Naive thymus-derived CD4-positive, alpha-beta T cell (primary cell): Measurements from ENCODE around the gene PTPRO. TPM values are rescaled to one million over a fixed set of nuclear protein-coding genes. Genes with fewer than 3 reads are reported as not detected.
A peak's percentile ranks its signal among the peaks of the same experiment; 100 is the strongest.

Source experiments
- ATAC-seq: fragments of 150-1000 bp; cut with Tn5 transposase; 2 replicates; pipeline ENCODE4 v1.10.0; 2021; ENCODE audit warnings: mild to moderate bottlenecking, moderate library complexity
- CTCF ChIA-PET: fragments of 350-600 bp; sonication (Branson Sonifier 250); formaldehyde crosslinking; loops from one replicate; lab custom pipeline; 2021; ENCODE audit warnings: antibody characterized with exemption; lab: Charles Lee
- POLR2A ChIA-PET: fragments of 350-600 bp; sonication (Branson Sonifier 250); formaldehyde crosslinking; loops from one replicate; lab custom pipeline; 2021; ENCODE audit warnings: antibody characterized with exemption, inconsistent platforms; lab: Charles Lee
- DNase-seq, 9 donors: peaks; one replicate each; pipeline versions ENCODE4 v3.0.0 to v3.0.0-alpha.2; 2020 to 2022; ENCODE audit warnings: mixed read lengths in 1 of 9
- H3K27ac ChIP-seq: one replicate; pipeline ENCODE4 v1.7.0; 2013; ENCODE audit warnings: mild to moderate bottlenecking, low read depth, low read length, moderate library complexity
- H3K27me3 ChIP-seq, 2 donors: one replicate each; pipeline ENCODE4 v1.7.0; 2013; ENCODE audit warnings: low read length in 2 of 2, mild to moderate bottlenecking in 2 of 2, moderate library complexity in 2 of 2; ENCODE audit not compliant: control insufficient read depth in 2 of 2, insufficient read depth in 2 of 2
- H3K36me3 ChIP-seq, 3 experiments: 1 replicate in 2 of 3; 2 replicates in 1 of 3; pipeline ENCODE4 v1.7.0; 2013; ENCODE audit warnings: low read length in 3 of 3, mild to moderate bottlenecking in 3 of 3, moderate library complexity in 1 of 3; ENCODE audit not compliant: insufficient read depth in 3 of 3, control insufficient read depth in 2 of 3
- H3K4me1 ChIP-seq, 2 donors: one replicate each; pipeline ENCODE4 v1.7.0; 2013; ENCODE audit warnings: low read length in 2 of 2, mild to moderate bottlenecking in 2 of 2, moderate library complexity in 1 of 2; ENCODE audit not compliant: control insufficient read depth in 2 of 2, insufficient read depth in 2 of 2
- H3K4me3 ChIP-seq: 2 replicates; pipeline ENCODE4 v1.7.0; 2013; ENCODE audit warnings: mild to moderate bottlenecking, low read length
- H3K9me3 ChIP-seq, 3 experiments: 1 replicate in 2 of 3; 2 replicates in 1 of 3; pipeline ENCODE4 v1.7.0; 2013; ENCODE audit warnings: low read length in 3 of 3; ENCODE audit not compliant: control insufficient read depth in 2 of 3
- H3K27ac Mint-ChIP-seq, 9 donors: one replicate each; pipeline ENCODE4 v1.8.0; 2020 to 2022; ENCODE audit warnings: mixed read lengths in 9 of 9, mild to moderate bottlenecking in 8 of 9, moderate library complexity in 5 of 9, inconsistent platforms in 2 of 9
- H3K27me3 Mint-ChIP-seq, 5 donors: one replicate each; pipeline ENCODE4 v1.8.0; 2021 to 2022; ENCODE audit warnings: mixed read lengths in 5 of 5, mild to moderate bottlenecking in 1 of 5
- H3K36me3 Mint-ChIP-seq, 5 donors: one replicate each; pipeline ENCODE4 v1.8.0; 2020 to 2022; ENCODE audit warnings: mixed read lengths in 5 of 5, mild to moderate bottlenecking in 3 of 5, inconsistent platforms in 1 of 5
- H3K4me1 Mint-ChIP-seq, 7 donors: one replicate each; pipeline ENCODE4 v1.8.0; 2020 to 2022; ENCODE audit warnings: mixed read lengths in 7 of 7, mild to moderate bottlenecking in 3 of 7, inconsistent platforms in 1 of 7
- H3K4me3 Mint-ChIP-seq, 10 donors: one replicate each; pipeline ENCODE4 v1.8.0; 2020 to 2022; ENCODE audit warnings: mild to moderate bottlenecking in 10 of 10, mixed read lengths in 10 of 10, moderate library complexity in 6 of 10, inconsistent platforms in 2 of 10
- H3K9me3 Mint-ChIP-seq, 11 donors: one replicate each; pipeline ENCODE4 v1.8.0; 2020 to 2022; ENCODE audit warnings: mixed read lengths in 11 of 11, mild to moderate bottlenecking in 4 of 11, inconsistent platforms in 1 of 11, moderate library complexity in 1 of 11
- intact Hi-C, 2 donors: fragments of 100-400 bp; cut with micrococcal nuclease; formaldehyde crosslinking; loops; one replicate each; pipeline ENCODE4 v1.15.1; 2023
- polyA plus RNA-seq, 2 donors: library from polyadenylated mRNA; unstranded; fragments of 300-500 nt; fragmentation: Illumina TruSeq; gene quantifications; one replicate each; pipeline ENCODE4 v1.2.3, GENCODE V29; 2021
- total RNA-seq, 6 experiments: library from RNA in 5 of 6; stranded (reverse) in 5 of 6; gene quantifications; 1 replicate in 5 of 6; 2 replicates in 1 of 6; pipeline ENCODE4 v1.2.3 and lab custom pipeline; 2021 to 2026

The PTPRO gene
- total and polyA plus RNA-seq, 7 experiments from 2014 or later = 1.8 to 14.2 (median 6.7) TPM

- peaks cover 0 to 3% (median 0%) of the 10 kb centered on the region in 5 donors for H3K36me3 Mint-ChIP-seq
- no peak overlapping the region for H3K27ac Mint-ChIP-seq
- POLR2A ChIA-PET = no interaction called here
Measured at GRCh38 chr12:15435597-15435996, 113.3 kb downstream of the PTPRO start.

GRCh38 chr12:15439459-15439858 is 117.2 kb downstream of the PTPRO start:
- H3K4me1 Mint-ChIP-seq = peaks cover 0 to 3% (median 0%) of the 10 kb centered on the region in 7 donors
- no peak overlapping the region for H3K4me3 ChIP-seq
- no peaks in the 10 kb centered on the region for H3K36me3 ChIP-seq
- no peak overlapping the region for H3K27ac ChIP-seq
- H3K4me1 ChIP-seq = no peaks in the 10 kb centered on the region
- ChIA-PET POLR2A (no interaction called here), CTCF (no interaction called here)
- no peak overlapping the region for H3K4me3 Mint-ChIP-seq
- ATAC-seq (no peak), DNase-seq (no peak)
- H3K9me3 ChIP-seq = peaks cover 0 to 5% (median 0%) of the 10 kb centered on the region in 3 experiments
- intact Hi-C loops = no loop called here
- H3K27me3 ChIP-seq = no peaks in the 10 kb centered on the region
- H3K9me3 Mint-ChIP-seq = peaks cover 2 to 36% (median 9%) of the 10 kb centered on the region in 11 donors
- peaks cover 10 to 58% (median 34%) of the 10 kb centered on the region in 5 donors for H3K27me3 Mint-ChIP-seq
- peaks cover 0 to 3% (median 0%) of the 10 kb centered on the region in 5 donors for H3K36me3 Mint-ChIP-seq
- H3K27ac Mint-ChIP-seq = no peak overlapping the region

More at GRCh38 chr12:15435597-15435996, 113.3 kb downstream of the PTPRO start:
- DNase-seq = no peak
- Histone ChIP-seq H3K36me3 (no peaks in the 10 kb centered on the region), H3K27ac (no peak overlapping the region), H3K27me3 (no peaks in the 10 kb centered on the region), H3K9me3 (peaks cover 0 to 5% (median 0%) of the 10 kb centered on the region in 3 experiments), H3K4me1 (no peaks in the 10 kb centered on the region), H3K4me3 (no peak overlapping the region)
- CTCF ChIA-PET = interaction anchor here (0.7 kb wide), 1 partner anchor 36 kb away, joined by 3 read pairs; no protein-coding TSS in a partner anchor
- intact Hi-C loops = no loop called here
- H3K27me3 Mint-ChIP-seq = peaks cover 0 to 50% (median 17%) of the 10 kb centered on the region in 5 donors
- no peak for ATAC-seq
- no peaks in the 10 kb centered on the region for H3K4me1 Mint-ChIP-seq
- H3K9me3 Mint-ChIP-seq = peaks cover 2 to 27% (median 9%) of the 10 kb centered on the region in 11 donors
- no peak overlapping the region for H3K4me3 Mint-ChIP-seq

- ATAC-seq = no peak
- no peaks in the 10 kb centered on the region for H3K9me3 ChIP-seq
- H3K4me3 ChIP-seq = no peak overlapping the region
- DNase-seq = no peak
- no peak overlapping the region for H3K4me3 Mint-ChIP-seq
- H3K4me1 Mint-ChIP-seq = peaks cover 0 to 3% (median 0%) of the 10 kb centered on the region in 7 donors
- H3K27me3 ChIP-seq = no peaks in the 10 kb centered on the region
- no peaks in the 10 kb centered on the region for H3K36me3 Mint-ChIP-seq
- ChIA-PET CTCF (no interaction called here), POLR2A (no interaction called here)
- H3K27ac Mint-ChIP-seq = no peak overlapping the region
- H3K27me3 Mint-ChIP-seq = peaks cover 14 to 36% (median 22%) of the 10 kb centered on the region in 5 donors
- H3K9me3 Mint-ChIP-seq = peaks cover 0 to 26% (median 6%) of the 10 kb centered on the region in 11 donors
- no peaks in the 10 kb centered on the region for H3K4me1 ChIP-seq
- H3K36me3 ChIP-seq = no peaks in the 10 kb centered on the region
- intact Hi-C loops = no loop called here
- no peak overlapping the region for H3K27ac ChIP-seq
Measured at GRCh38 chr12:15443050-15443449, 120.7 kb downstream of the PTPRO start.

- no peak for DNase-seq
- H3K4me3 ChIP-seq = no peak overlapping the region
- Mint-ChIP-seq H3K9me3 (peaks cover 0 to 21% (median 2%) of the 10 kb centered on the region in 11 donors), H3K27ac (no peak overlapping the region), H3K36me3 (no peaks in the 10 kb centered on the region), H3K27me3 (peaks cover 14 to 31% (median 22%) of the 10 kb centered on the region in 5 donors), H3K4me3 (no peak overlapping the region), H3K4me1 (peaks cover 0 to 3% (median 0%) of the 10 kb centered on the region in 7 donors)
- H3K27me3 ChIP-seq = no peaks in the 10 kb centered on the region
- POLR2A ChIA-PET = no interaction called here
- H3K36me3 ChIP-seq = no peaks in the 10 kb centered on the region
- H3K27ac ChIP-seq = no peak overlapping the region
- no peaks in the 10 kb centered on the region for H3K4me1 ChIP-seq
- no peaks in the 10 kb centered on the region for H3K9me3 ChIP-seq
- CTCF ChIA-PET = no interaction called here
- intact Hi-C loops = no loop called here
- no peak for ATAC-seq
Measured at GRCh38 chr12:15443611-15444010, 121.3 kb downstream of the PTPRO start.

- ChIA-PET CTCF (no interaction called here), POLR2A (no interaction called here)
- intact Hi-C loops = no loop called here
- Mint-ChIP-seq H3K27me3 (peaks cover 14 to 24% (median 20%) of the 10 kb centered on the region in 5 donors), H3K9me3 (peaks cover 0 to 11% (median 0%) of the 10 kb centered on the region in 11 donors), H3K27ac (no peak overlapping the region), H3K36me3 (no peaks in the 10 kb centered on the region), H3K4me3 (no peak overlapping the region), H3K4me1 (peaks cover 0 to 3% (median 0%) of the 10 kb centered on the region in 7 donors)
- H3K27ac ChIP-seq = no peak overlapping the region
- H3K36me3 ChIP-seq = no peaks in the 10 kb centered on the region
- H3K27me3 ChIP-seq = no peaks in the 10 kb centered on the region
- H3K4me1 ChIP-seq = no peaks in the 10 kb centered on the region
- no peak overlapping the region for H3K4me3 ChIP-seq
- DNase-seq (no peak), ATAC-seq (no peak)
- H3K9me3 ChIP-seq = no peaks in the 10 kb centered on the region
Measured at GRCh38 chr12:15444523-15444922, 122.2 kb downstream of the PTPRO start.

- CTCF ChIA-PET = no interaction called here
Measured at GRCh38 chr12:15446807-15447206, 124.5 kb downstream of the PTPRO start.

GRCh38 chr12:15453613-15454012 is 131.3 kb downstream of the PTPRO start:
- H3K36me3 Mint-ChIP-seq = peaks cover 0 to 9% (median 4%) of the 10 kb centered on the region in 5 donors

More at GRCh38 chr12:15446807-15447206, 124.5 kb downstream of the PTPRO start:
- no peak overlapping the region for H3K27ac Mint-ChIP-seq
- H3K4me3 Mint-ChIP-seq = no peak overlapping the region
- H3K27me3 ChIP-seq = no peaks in the 10 kb centered on the region
- H3K4me3 ChIP-seq = no peak overlapping the region
- ATAC-seq = no peak
- H3K36me3 Mint-ChIP-seq = no peaks in the 10 kb centered on the region
- no peaks in the 10 kb centered on the region for H3K36me3 ChIP-seq
- peaks cover 0 to 3% (median 0%) of the 10 kb centered on the region in 7 donors for H3K4me1 Mint-ChIP-seq
- DNase-seq = no peak
- peaks cover 0 to 7% (median 0%) of the 10 kb centered on the region in 11 donors for H3K9me3 Mint-ChIP-seq
- no peaks in the 10 kb centered on the region for H3K9me3 ChIP-seq
- no peak overlapping the region for H3K27ac ChIP-seq
- H3K27me3 Mint-ChIP-seq = peaks cover 8 to 15% (median 10%) of the 10 kb centered on the region in 5 donors
- POLR2A ChIA-PET = no interaction called here
- H3K4me1 ChIP-seq = no peaks in the 10 kb centered on the region
- intact Hi-C loops = no loop called here

More at GRCh38 chr12:15453613-15454012, 131.3 kb downstream of the PTPRO start:
- Mint-ChIP-seq H3K9me3 (peaks cover 4 to 20% (median 13%) of the 10 kb centered on the region in 11 donors), H3K27ac (peak overlapping the region in 1 of 9 donors; percentile 6), H3K4me1 (peaks cover 0 to 6% (median 1%) of the 10 kb centered on the region in 7 donors), H3K4me3 (no peak overlapping the region), H3K27me3 (peaks cover 0 to 10% (median 5%) of the 10 kb centered on the region in 5 donors)
- CTCF ChIA-PET = no interaction called here
- Histone ChIP-seq H3K4me3 (no peak overlapping the region), H3K9me3 (peaks cover 0 to 10% (median 0%) of the 10 kb centered on the region in 3 experiments), H3K27me3 (no peaks in the 10 kb centered on the region), H3K27ac (no peak overlapping the region), H3K4me1 (no peaks in the 10 kb centered on the region), H3K36me3 (no peaks in the 10 kb centered on the region)
- ATAC-seq (no peak), DNase-seq (no peak)
- POLR2A ChIA-PET = no interaction called here
- intact Hi-C loops = no loop called here
